Activated CD4-positive, alpha-beta T cell treated with anti-CD3 and anti-CD28 coated beads, Interleukin-2, amount 50 U/mL, for 16 hours (primary cell): ENCODE results near the gene PCDHGB1.
"Not testable (repeated sequence)": the region's sequence is repeated elsewhere in the genome, so short reads cannot be mapped to it uniquely, and the experiment has no call there.

ENCODE experiments used
- DNase-seq: peaks from one replicate; pipeline ENCODE4 v3.0.0-alpha.2; 2020

The PCDHGB1 gene

GRCh38 chr5:141351591-141351990 lies 1.7 kb downstream of the PCDHGB1 start:
- DNase-seq: no peak

- no peak for DNase-seq
Measured at GRCh38 chr5:141354900-141355469, 5.1 kb downstream of the PCDHGB1 start, which contains the start of gene PCDHGA4. Gene PCDHGA4 (plus strand): TSS chr5:141355021. CDS start chr5:141355108, 87 bp downstream.

GRCh38 chr5:141355641-141356040 lies 5.7 kb downstream of the PCDHGB1 start:
- no peak for DNase-seq

- DNase-seq: no peak
Measured at GRCh38 chr5:141356133-141356532, 6.2 kb downstream of the PCDHGB1 start.

GRCh38 chr5:141356950-141357349 lies 7.1 kb downstream of the PCDHGB1 start:
- no peak for DNase-seq

GRCh38 chr5:141359790-141360426 lies 10.0 kb downstream of the PCDHGB1 start, which contains the start of gene PCDHGB2:
Gene PCDHGB2 (plus strand): TSS chr5:141359994. CDS start chr5:141360136, 142 bp downstream.
- DNase-seq: no peak

GRCh38 chr5:141360685-141361084 lies 10.8 kb downstream of the PCDHGB1 start:
- no peak for DNase-seq

- DNase-seq: no peak
Measured at GRCh38 chr5:141362719-141363118, 12.8 kb downstream of the PCDHGB1 start.

- no peak for DNase-seq
Measured at GRCh38 chr5:141363952-141364660, 14.2 kb downstream of the PCDHGB1 start, which contains the start of gene PCDHGA5. Gene PCDHGA5 (plus strand): TSS chr5:141364162. CDS start chr5:141364331, 169 bp downstream.

GRCh38 chr5:141366016-141366896 lies 16.4 kb downstream of the PCDHGB1 start:
- DNase-seq: no peak

- peak; percentile 32 for DNase-seq
Measured at GRCh38 chr5:141369994-141370848, 20.3 kb downstream of the PCDHGB1 start, which contains the start of gene PCDHGB3. Gene PCDHGB3 (plus strand): TSS chr5:141370242. CDS start chr5:141370395, 153 bp downstream.

- DNase-seq: no peak
Measured at GRCh38 chr5:141371572-141372475, 21.9 kb downstream of the PCDHGB1 start.

GRCh38 chr5:141373673-141374317 lies 23.9 kb downstream of the PCDHGB1 start, which contains the start of gene PCDHGA6:
Gene PCDHGA6 (plus strand): TSS chr5:141373891. CDS start chr5:141374084, 193 bp downstream.
- peak; percentile 6 for DNase-seq

- no peak for DNase-seq
Measured at GRCh38 chr5:141374627-141375026, 24.7 kb downstream of the PCDHGB1 start.

GRCh38 chr5:141375444-141376155 lies 25.7 kb downstream of the PCDHGB1 start:
- not testable (repeated sequence) for DNase-seq

GRCh38 chr5:141382469-141383294 lies 32.8 kb downstream of the PCDHGB1 start, which contains the start of gene PCDHGA7:
Gene PCDHGA7 (plus strand): TSS chr5:141382742. CDS start chr5:141382900, 158 bp downstream.
- no peak for DNase-seq

GRCh38 chr5:141383345-141383744 lies 33.4 kb downstream of the PCDHGB1 start:
- DNase-seq: no peak
